Activated CD4-positive, CD25-positive, alpha-beta regulatory T cell (primary cell): ENCODE results near the gene TMEM131L.
A peak's percentile ranks its signal among the peaks of the same experiment; 100 is the strongest.
"Not testable (repeated sequence)": the region's sequence is repeated elsewhere in the genome, so short reads cannot be mapped to it uniquely, and the experiment has no call there.

ENCODE experiments used
- DNase-seq, 4 experiments: peaks; one replicate each; lab custom pipeline; 2025; lab: John Stamatoyannopoulos, UW

TMEM131L gene

GRCh38 chr4:153507310-153508073 is 41.3 kb downstream of the TMEM131L start:
- no peak for DNase-seq

DNA sequence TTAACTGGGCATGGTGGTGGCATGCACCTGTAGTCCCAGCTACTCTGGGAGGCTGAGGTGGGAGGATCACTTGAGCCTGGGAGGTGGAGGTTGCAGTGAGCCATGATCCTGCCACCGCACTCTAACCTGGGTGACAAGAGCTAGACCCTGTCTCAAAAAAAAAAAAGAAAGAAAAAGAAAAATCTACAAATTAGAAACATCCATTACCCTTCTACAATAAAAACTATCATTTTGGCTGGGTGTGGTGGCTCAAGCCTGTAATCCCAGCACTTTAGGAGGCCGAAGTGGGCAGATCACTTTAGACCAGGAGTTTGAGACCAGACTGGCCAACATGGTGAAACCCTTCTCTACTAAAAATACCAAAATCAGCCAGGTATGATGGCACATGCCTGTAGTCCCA is 43.1 kb downstream of the TMEM131L start:
- not testable (repeated sequence) for DNase-seq

DNA sequence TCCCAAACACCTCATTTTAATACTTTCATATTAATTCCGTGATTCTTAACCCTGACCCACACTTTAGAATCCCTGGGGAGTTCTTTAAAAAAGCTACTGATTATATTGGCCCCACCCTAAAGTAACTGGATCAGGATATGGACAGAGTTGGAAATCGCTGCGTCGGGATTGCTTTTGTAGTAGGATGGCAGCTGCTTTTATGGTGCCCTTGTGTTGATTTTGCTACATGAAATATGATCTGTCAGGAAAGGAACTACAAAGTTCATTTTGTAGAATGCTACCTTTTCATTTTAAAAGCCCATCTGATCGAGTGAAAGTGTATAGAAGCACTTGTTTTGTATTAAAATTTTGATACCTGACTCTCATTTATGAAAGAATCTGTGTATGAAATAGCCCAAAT is 43.6 kb downstream of the TMEM131L start:
- no peak for DNase-seq

DNA sequence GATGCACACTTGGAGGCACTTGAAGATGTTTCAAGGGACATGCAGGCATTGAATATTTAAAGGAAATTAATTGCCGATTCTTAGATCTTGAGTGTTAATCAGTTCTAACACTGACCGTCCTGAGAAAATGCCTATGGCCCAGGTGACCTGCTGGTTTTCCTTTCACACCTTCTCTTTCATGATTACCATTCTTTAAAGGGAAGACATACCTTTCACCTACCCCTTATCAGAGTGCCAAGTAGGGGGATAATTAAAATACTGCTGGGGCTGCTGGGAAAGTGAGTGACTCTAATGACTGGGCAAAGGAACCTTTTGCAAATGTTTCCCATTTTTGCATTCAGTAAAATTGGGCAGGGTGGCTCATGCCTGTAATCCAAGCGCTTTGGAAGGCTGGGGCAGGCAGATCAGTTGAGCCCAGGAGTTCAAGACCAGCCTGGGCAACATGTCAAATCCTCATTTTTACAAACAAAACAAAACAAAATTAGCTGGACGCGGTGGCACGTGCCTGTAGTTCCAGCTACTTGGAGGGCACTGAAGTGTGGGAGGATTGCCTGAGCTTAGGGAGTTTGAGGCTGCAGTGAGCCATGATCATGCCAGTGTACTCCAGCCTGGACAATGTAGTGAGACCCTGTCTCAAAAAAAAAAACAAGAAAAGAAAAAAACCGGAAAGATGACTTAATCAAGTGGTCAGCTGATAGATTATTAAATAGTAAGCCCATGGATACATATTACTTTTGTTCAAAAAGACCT is 44.3 kb downstream of the TMEM131L start:
- no peak for DNase-seq

DNA sequence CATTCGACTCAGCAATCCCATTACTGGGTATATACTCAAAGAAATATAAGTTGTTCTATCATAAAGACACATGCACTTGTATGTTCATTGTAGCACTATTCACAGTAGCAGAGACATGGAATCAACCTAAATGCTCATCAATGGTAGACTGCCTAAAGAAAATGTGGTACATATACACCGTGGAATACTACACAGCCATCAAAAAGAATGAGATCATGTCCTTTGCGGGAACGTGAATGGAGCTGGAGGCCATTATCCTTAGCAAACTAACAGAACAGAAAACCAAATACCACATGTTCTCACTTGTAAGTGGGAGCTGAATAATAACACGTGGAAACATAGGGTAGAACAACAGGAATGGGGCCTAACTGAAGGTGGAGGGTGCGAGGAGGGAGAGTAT is 44.9 kb downstream of the TMEM131L start:
- DNase-seq, result no peak

DNA sequence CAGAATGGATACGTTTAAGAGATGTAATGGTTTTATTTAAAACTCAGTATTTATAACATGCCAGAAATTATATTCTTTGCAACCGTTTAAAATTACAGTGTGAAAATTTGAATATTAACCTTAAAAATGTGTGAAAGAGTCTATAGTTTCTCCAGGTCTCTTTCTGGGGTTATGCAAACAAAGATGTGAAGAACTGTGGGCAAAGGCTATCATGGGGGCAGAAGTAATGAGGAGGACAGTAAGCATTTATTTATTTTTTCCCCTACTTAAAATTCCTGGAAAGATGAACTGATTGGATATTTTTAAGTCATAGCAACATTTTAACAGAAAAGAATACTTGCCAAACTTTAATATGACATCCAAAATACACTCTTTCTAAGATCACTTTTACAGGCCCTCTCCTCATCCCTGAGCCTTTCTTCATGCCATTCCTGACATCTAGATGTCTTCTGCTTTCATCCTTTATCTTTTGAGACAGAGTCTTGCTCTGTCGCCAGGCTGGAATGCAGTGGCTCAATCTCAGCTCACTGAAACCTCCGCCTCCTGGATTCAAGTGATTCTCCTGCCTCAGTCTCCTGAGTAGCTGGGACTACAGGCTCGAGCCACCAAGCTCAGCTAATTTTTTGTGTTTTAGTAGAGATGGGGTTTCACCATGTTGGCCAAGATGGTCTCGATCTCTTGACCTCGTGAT is 46.1 kb downstream of the TMEM131L start:
- DNase-seq, result no peak

DNA sequence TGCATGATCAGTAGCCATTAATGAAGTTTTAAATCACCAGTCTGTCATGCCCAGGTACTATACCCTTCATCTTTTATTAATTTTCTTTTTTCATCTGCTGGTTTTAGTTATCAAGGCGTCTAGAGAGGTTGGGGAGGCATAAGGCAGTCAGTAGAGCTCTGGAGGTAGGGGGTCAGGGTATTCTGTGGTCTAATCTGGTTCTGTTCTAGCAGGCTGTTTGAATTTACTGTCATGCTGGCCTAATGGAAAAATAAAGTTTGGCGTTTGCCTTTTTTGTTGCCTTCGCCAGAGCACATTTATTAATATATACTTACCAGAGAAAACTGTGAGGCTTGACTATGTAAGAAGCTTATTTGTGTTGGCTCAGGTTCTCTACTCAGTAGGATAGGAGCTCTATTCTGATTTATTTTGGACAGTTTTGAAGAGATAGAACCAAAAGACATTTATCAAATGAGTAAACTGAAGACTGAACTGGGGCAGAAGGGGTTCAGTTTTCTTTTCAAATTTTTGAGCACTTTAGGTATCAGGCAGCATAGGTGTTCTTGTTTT is 46.9 kb downstream of the TMEM131L start:
- DNase-seq, result no peak

DNA sequence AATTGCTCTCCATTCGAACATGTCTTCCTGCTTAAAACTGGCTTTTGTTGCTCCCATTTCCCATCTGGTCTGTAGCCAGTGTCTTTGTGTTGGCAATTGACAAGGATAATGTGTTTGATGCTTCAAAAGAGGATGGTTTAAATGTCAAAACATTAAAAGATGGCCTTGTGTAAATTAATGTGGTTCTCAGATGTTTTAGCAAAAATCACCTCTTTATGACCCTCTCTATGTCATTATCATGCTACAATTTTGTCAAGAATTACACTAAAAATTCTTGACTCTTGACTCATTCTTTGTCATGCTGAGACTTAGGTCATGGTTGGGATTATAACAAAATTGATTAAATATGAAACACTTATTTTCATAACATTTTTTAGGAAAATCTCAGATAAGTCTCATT is 47.4 kb downstream of the TMEM131L start:
- no peak for DNase-seq

DNA sequence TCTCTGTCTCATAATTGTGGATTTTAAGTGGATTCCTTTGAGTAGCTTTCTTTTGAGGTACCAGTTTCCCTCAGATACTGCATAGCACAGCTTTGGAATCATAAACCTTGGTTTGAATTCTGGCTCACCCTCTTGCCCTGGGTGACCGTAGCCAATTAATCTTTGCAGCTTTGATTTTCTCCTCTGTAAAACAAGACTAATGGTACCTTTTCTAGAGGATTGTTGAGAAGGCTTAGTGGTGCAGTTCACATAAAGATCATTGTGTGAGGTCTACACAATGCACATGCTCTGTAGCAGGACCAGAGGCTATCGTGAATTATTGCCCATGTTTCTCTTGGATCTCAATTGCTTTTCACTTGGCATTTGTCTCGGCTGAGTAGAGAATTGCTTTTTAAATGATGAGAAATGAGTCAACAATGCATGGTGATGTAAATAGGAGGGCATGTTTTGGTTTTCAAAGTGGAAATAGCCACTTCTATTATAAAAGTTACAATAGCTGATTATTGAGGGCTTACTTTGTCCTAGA is 47.9 kb downstream of the TMEM131L start:
- DNase-seq, result no peak

DNA sequence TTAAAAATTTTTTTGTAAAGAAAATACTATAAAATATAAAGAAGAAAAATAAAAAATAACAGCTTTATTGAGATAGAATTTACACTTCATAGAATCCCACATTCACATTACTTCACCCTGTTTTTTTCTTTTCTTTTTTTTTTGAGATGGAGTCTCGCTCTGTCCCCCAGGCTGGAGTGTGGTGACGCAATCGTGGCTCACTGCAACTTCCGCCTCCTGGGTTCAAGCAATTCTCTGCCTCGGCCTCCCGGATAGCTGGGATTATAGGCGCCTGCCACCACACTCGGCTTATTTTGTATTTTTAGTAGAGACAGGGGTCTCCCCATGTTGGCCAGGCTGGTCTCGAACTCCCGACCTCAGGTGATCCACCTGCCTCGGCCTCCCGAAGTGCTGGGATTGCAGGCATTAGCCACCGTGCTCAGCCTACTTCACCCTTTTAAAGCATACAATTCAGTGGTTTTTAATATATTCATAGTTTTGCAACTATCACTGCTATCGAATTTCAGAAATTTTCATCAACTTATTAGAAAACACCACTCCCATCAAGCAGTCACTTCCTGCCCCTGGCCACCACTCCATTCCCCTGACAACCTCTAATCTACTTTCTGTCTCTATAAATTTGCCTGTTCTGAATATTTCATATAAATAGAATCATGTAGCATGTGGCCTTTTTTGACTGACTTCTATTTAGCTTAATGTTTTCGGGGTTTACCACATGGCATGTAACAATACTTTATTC is 48.7 kb downstream of the TMEM131L start:
- DNase-seq, result no peak

GRCh38 chr4:153517159-153517558 is 51.0 kb downstream of the TMEM131L start:
- no peak for DNase-seq

DNA sequence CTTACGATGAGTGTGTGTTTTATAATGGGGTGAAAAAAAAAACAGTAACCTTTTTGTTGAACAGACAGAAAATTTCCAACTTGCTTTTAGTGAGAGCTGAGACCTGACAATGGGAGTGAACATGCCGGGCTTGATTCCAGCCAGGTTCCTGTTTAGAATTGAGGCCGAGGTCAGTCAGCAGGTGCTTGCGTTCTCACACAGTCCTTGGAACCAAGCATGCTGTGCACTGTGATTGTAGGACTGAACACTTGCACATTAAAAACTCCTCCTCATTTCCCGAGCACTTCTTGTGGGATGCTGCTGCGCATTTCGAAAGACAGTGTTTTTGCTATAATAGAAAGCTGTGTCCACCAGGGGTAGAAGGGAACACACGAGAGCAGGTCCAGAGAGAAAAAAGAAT is 51.8 kb downstream of the TMEM131L start:
- DNase-seq, result no peak

DNA sequence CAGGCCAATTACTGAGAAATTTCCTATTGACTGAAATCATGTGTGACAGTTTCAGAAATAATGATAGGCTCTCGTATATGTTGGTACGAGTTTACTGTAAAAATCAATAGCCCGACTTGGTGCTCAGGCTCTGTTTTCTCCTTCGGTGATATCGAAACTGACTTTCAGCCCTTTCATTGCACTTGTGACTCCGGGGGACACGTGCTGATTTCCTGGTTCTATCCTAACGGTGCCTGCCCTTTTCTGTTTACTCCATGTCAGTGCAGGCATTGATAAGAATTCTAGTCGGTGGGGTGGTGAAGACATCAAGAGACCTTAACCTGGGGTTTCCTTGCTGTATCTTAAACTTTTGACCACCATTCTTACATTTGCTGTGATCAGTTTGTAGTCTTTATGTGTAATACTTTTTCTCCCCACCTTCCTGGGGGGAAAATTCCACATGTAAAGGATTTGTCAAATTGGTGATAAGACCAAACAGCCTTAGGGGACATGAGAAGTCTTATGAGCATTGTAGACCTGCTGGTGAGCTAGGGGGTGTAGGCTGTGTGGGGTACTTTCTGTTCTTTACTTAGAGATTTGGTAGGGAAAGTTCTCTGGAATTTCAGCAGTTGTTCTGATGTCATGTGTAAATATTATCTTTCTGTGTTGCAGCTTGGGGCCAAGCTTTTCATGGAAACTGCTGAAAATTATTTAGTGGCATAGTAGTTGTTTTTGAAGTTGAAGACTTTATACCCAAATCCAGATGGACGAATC is 52.7 kb downstream of the TMEM131L start:
- DNase-seq, result no peak

DNA sequence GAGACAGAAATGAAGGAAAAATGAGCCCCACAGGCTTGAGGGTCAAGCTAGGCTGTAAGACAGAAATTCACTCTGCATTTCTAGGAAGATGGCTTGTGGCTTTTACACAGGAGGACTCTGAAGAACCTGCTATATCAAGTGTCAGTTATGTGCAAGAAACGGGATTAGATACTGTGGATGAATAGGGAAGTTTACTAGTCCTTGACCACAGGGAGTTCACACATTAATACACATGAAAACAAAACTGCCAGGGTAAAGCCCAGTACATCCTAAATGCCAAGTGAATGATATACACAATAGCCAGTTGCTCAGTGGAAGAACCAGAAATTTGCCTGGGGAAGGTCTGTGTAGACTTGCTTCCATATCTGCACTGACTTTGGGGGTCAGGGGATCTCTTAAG is 53.5 kb downstream of the TMEM131L start:
- DNase-seq, result no peak

GRCh38 chr4:153520227-153520626 is 54.1 kb downstream of the TMEM131L start:
- DNase-seq, result no peak

GRCh38 chr4:153520801-153521329 is 54.7 kb downstream of the TMEM131L start:
- no peak for DNase-seq

DNA sequence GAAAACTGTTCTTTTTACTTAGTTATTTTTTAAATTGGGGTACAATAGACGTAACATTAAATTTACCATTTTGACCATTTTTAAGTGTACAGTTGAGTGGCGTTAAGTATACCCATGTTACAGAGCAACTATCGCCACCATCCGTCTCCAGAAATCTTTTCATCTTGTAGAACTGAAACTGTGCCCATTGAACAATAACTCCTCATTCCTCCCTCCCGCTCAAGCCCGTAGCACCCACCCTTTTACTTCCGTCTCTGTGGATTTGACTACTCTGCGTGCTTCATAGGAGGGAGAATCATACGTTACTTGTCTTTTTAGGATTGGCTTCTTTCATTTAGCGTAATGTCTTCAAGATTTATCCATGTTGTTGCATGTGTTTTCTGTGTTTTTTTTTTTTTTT is 55.3 kb downstream of the TMEM131L start:
- no peak for DNase-seq

DNA sequence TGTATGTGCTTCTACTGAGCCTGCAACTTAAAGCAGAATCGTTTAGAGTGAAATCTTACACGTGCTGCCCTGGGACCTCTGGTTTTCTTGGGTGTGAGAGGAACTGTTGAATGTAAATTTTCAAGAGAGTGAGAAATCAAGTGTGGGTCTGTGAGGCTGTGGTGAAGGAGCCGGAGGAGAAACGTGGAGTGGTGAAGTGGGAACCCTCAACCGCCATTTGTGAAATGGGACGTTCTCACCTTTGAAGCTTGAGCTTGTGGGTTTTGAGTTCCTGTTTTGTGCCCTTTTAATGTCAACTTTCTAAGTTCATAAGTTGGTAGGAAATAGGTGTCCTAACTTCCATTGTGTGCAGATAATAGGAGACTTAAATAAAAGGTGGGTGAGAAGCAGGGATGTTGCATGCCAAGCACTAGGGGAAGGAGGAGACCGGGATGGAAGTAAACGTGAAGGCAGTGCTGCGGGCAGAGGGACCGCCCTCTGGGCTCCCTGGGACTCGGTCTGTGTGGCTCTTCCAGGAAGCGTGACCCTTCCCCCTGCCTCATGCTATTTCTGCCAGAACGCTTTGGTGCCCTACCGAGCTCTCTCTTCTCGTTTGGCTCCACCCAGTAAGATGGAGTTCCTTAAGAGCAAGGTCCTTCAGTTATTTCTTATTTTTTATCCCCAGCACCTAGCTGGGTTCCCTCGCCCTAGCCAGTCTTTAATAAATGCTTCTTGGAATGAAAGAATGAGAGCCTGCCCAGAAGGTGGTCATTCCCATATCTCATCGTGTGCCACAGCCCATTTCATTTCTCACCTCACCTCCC is 56.0 kb downstream of the TMEM131L start:
- DNase-seq, result peak; percentile 3 to 41 (median 14)

GRCh38 chr4:153522802-153523094 is 56.6 kb downstream of the TMEM131L start:
- DNase-seq, result no peak

DNA sequence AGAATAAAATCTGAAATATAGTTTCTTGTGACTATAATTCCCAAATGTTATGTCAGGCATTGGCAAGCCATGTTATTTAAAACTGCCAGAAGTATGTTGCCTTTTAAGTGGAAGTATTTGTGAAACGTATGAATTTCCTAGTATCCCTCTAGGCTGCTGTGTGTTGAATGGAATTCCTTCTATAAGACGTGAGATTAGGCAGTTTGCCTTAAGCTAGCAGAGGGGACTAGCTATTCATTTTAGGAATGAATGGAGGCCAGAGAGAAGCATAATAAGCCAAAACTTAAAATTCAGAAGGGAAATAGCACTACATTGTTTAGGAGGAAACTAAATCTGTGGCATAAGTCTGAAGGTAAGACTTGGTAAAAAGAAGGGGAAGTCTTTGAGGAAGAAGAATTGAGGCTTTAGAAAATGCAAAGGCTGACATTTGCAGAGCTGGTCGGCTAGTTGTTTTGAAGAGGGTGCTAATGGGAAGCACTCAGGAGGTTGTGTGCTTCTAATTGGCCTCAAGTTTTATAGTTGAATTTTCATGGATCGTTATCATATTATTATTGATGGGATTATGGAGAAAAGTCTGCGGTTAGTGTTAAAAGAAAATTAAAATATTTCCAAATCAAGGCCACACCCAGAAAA is 57.1 kb downstream of the TMEM131L start:
- DNase-seq, result no peak
